Right lobe of liver (tissue), 4 donors: ENCODE data around the gene KCNB1.

ENCODE experiments used
- POLR2A ChIP-seq: fragments of 450-650 bp; IDR thresholded peaks from one replicate; pipeline ENCODE4 v1.6.1; 2017; ENCODE audit warnings: antibody characterized with exemption, mild to moderate bottlenecking
- TF ChIP-seq, protein P1 (sequence below), 4 donors: fragments of 200-600 bp in 3 of 4; fragments of 450-650 bp in 1 of 4; IDR thresholded peaks; one replicate each; pipeline versions ENCODE4 v1.5.1 to v1.8.0; 2016 to 2022; ENCODE audit warnings: antibody characterized with exemption in 4 of 4, mild to moderate bottlenecking in 2 of 4
- donor health status: DM: no; HTN: no; CAD: no.
- donor health status: DM: no; HTN: no; CAD: no.
- donor health status: DM: no; HTN: yes; CAD: no.

DNA sequence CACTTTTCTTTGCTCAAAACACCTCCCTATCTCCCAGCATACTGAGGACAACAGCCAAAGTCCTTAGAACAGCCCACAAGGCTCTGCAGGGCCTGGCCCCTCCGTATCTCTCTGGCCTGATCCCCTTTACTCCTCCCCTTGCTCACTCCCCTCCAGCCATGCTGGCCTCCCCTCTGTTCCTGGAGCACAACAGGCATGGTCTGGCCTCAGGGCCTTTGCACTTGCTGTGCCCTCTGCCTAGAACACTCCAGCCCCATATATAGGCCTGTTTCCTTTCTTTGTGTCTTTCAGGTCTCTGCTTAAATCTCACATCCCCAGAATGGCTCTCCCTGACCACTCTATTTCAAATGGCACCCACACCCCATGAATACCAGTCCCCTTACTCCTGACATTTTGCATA is 62.7 kb downstream of the KCNB1 start:
- TF ChIP-seq, protein P1, sequence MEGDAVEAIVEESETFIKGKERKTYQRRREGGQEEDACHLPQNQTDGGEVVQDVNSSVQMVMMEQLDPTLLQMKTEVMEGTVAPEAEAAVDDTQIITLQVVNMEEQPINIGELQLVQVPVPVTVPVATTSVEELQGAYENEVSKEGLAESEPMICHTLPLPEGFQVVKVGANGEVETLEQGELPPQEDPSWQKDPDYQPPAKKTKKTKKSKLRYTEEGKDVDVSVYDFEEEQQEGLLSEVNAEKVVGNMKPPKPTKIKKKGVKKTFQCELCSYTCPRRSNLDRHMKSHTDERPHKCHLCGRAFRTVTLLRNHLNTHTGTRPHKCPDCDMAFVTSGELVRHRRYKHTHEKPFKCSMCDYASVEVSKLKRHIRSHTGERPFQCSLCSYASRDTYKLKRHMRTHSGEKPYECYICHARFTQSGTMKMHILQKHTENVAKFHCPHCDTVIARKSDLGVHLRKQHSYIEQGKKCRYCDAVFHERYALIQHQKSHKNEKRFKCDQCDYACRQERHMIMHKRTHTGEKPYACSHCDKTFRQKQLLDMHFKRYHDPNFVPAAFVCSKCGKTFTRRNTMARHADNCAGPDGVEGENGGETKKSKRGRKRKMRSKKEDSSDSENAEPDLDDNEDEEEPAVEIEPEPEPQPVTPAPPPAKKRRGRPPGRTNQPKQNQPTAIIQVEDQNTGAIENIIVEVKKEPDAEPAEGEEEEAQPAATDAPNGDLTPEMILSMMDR (IDR thresholded peaks at IDR 0.05) = no peak
- TF ChIP-seq POLR2A = no peak
